Lower leg skin (tissue), 4 donors: Measurements from ENCODE around the gene PMIS2. TPM values are rescaled to one million over a fixed set of nuclear protein-coding genes. Genes with fewer than 3 reads are reported as not detected.
"Not testable (repeated sequence)": the region's sequence is repeated elsewhere in the genome, so short reads cannot be mapped to it uniquely, and the experiment has no call there.

ENCODE experiments used
- DNase-seq, 2 donors: peaks; one replicate each; pipeline ENCODE4 v3.0.0-alpha.2; 2019; ENCODE audit warnings: low spot score in 2 of 2
- H3K4me3 ChIP-seq: fragments of 200-600 bp; sonication (generic); 2 replicates; pipeline ENCODE4 v1.5.1; 2017; ENCODE audit warnings: mild to moderate bottlenecking, low read depth; ENCODE audit not compliant: poor library complexity, severe bottlenecking
- POLR2A ChIP-seq, 2 donors: fragments of 450-650 bp; IDR thresholded peaks; one replicate each; pipeline ENCODE4 v1.6.1; 2016 to 2017; ENCODE audit warnings: antibody characterized with exemption in 2 of 2, mild to moderate bottlenecking in 1 of 2, moderate library complexity in 1 of 2
- WGBS, 2 donors: methylation state at CpG; one replicate each; pipeline ENCODE4 v1.1.5; 2018; 5-methylcytosine and 5-hydroxymethylcytosine counted together
- intact Hi-C: fragments of 100-400 bp; cut with DNase I; formaldehyde crosslinking; loops from one replicate; pipeline ENCODE4 v1.15.0; 2023; ENCODE audit warnings: low total_unique reads
- total RNA-seq, 4 donors: library from RNA; depleted of rRNA; stranded (reverse); fragments of >200 nt; gene quantifications; one replicate each; pipeline ENCODE4 v1.1.0, GENCODE V29; 2016
- TF ChIP-seq, protein P1 (sequence below), 3 donors: fragments of 450-650 bp; IDR thresholded peaks; one replicate each; pipeline ENCODE4 v1.5.1; 2016; ENCODE audit warnings: antibody characterized with exemption in 3 of 3, mild to moderate bottlenecking in 3 of 3, moderate library complexity in 2 of 3

The PMIS2 gene
- total RNA-seq, 4 donors from 2014 or later = not detected

DNA sequence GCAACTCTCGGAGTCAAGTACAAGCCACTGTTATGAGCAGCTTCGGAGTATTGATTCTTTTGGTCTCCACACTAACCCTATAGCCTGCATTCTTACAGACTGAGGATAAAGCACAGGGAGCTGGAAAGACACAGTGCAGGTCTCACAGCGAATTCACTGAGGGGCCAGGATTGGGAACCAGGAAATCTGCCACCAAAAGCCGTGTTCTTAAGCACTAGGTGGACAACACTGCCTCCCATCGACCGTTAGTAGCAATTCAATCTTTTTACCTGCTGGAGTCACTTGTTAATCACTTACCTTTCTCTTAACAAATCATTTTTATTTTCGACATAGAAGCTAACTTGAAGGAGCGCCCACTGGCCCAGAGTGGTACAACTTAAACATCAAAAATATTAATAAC is 6.3 kb downstream of the PMIS2 start:
- DNase-seq = no peak
- 22 to 26% methylated on average over 8 of the region's 8 CpGs for WGBS, 2 donors
- intact Hi-C loops = no loop called here
- H3K4me3 ChIP-seq = no peak overlapping the region
- TF ChIP-seq, protein P1, sequence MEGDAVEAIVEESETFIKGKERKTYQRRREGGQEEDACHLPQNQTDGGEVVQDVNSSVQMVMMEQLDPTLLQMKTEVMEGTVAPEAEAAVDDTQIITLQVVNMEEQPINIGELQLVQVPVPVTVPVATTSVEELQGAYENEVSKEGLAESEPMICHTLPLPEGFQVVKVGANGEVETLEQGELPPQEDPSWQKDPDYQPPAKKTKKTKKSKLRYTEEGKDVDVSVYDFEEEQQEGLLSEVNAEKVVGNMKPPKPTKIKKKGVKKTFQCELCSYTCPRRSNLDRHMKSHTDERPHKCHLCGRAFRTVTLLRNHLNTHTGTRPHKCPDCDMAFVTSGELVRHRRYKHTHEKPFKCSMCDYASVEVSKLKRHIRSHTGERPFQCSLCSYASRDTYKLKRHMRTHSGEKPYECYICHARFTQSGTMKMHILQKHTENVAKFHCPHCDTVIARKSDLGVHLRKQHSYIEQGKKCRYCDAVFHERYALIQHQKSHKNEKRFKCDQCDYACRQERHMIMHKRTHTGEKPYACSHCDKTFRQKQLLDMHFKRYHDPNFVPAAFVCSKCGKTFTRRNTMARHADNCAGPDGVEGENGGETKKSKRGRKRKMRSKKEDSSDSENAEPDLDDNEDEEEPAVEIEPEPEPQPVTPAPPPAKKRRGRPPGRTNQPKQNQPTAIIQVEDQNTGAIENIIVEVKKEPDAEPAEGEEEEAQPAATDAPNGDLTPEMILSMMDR (IDR thresholded peaks at IDR 0.05) = no peak
- TF ChIP-seq POLR2A (IDR thresholded peaks at IDR 0.05) = no peak

DNA sequence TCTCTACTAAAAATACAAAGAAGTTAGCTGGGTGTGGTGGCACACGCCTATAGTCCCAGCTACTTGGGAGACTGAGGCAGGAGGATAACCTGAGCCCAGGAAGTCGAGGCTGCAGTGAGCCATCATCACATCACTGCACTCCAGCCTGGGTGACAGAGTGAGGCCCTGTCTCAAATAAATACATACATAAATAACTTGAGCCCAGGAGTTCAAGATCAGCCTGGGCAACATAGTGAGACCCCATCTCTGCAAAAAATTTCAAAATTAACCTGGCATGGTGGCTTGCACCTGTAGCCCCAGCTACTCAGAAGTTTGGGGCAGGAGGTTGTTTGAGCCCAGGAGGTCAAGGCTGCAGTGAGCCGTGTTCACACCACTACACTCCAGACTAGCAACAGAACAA is 9.1 kb downstream of the PMIS2 start:
- intact Hi-C loops, H3K4me3 ChIP-seq, DNase-seq: not testable (repeated sequence)
- 65 to 72% methylated on average over 3 of the region's 3 CpGs for WGBS, 2 donors

DNA sequence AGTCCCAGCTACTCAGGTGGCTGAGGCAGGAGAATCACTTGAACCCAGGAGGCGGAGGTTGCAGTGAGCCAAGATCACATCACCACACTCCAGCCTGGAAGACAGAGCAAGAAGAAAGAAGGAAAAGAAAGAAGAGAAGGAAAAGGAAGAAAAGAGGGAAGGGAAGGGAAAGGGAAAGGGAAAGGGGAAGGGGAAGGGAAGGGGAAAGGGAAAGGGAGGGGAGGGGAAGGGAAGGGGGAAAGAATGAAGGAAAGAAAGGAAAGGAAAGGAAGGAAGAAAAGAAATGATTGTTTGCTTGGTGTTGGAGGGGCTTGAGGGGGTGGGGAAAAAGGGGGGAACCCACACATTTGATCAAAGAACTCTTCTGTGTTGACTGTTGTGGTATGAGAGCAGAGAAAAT is 10.0 kb downstream of the PMIS2 start:
- no peak for DNase-seq
- no peak for TF ChIP-seq POLR2A (IDR thresholded peaks at IDR 0.05)
- TF ChIP-seq, protein P1 (IDR thresholded peaks at IDR 0.05) = no peak
- 93 to 100% methylated on average over 1 of the region's 1 CpG for WGBS, 2 donors
- intact Hi-C loops = no loop called here
- no peak overlapping the region for H3K4me3 ChIP-seq

DNA sequence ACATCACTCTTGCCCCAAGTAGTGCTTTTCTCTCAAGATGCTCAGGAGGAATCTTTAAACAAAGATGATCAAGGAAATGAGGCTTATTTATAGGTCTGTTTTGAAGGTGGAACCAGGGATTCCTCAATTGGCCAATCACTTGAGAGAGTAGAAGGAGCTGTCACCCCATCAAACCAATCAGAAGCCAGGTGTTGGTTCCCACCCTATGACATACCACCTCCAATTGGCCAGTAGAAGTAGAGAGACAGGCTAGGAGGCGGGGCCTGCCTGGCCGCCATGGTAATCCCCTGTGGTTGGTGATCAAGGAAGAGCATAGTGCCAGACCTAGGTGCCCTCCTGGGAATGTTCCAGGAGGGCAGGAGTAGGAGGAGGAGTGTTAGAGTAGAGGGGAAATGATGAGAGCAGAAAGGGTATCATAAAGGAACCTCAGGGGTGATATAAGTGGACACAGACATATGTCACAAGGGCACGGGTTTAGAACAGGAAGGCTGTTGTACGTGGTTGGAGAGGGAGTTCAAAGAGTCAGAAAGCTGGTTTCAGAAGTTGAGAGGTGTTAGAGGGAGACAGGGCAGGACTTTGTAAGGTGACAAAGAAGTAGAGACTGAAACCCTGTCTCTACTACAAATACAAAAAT is 10.5 kb downstream of the PMIS2 start:
- DNase-seq = no peak
- no peak overlapping the region for H3K4me3 ChIP-seq
- TF ChIP-seq, protein P1 (IDR thresholded peaks at IDR 0.05) = no peak
- intact Hi-C loops = no loop called here
- WGBS, 2 donors = 71 to 77% methylated on average over 4 of the region's 4 CpGs

DNA sequence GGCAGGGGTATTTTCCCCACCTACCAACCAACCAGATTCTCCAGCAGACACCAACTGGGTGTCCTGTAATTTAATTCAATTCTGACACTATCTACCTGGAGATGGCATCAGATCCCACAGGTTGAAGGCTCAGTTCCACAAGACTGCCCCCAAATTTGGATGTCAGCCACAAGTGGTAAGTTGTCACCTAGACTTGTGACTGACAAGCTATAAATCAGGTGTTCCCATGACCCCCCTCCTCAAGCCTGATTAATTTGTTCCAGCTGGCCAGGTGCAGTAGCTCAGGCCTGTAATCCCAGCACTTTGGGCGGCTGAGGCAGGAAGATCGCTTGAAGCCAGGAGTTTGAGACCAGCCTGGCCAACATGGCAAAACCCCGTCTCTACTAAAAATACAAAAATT is 16.0 kb downstream of the PMIS2 start:
- 90% methylated on average over 3 of the region's 3 CpGs for WGBS, 2 donors
- no peak overlapping the region for H3K4me3 ChIP-seq
- no peak for DNase-seq
- intact Hi-C loops = no loop called here
- TF ChIP-seq, protein P1 (IDR thresholded peaks at IDR 0.05) = no peak
- TF ChIP-seq POLR2A (IDR thresholded peaks at IDR 0.05) = no peak

DNA sequence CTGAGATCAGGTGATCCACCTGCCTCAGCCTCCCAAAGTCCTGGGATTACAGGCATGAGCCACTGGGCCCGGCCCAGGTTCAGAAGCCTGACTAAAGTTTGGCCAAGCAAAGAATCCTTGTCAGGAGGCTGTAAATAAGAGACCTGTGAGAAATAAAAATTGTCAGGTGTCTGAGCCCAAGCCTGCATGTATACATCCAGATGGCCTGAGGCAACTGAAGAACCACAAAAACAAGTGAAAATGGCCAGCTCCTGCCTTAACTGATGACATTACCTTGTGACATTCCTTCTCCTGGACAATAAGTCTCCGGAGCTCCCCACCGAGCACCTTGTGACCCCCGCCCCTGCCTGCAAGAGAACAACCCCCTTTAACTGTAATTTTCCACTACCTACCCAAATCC is 18.5 kb downstream of the PMIS2 start:
- H3K4me3 ChIP-seq, intact Hi-C loops, DNase-seq: not testable (repeated sequence)
- WGBS, 2 donors = 79% methylated on average over 4 of the region's 4 CpGs

DNA sequence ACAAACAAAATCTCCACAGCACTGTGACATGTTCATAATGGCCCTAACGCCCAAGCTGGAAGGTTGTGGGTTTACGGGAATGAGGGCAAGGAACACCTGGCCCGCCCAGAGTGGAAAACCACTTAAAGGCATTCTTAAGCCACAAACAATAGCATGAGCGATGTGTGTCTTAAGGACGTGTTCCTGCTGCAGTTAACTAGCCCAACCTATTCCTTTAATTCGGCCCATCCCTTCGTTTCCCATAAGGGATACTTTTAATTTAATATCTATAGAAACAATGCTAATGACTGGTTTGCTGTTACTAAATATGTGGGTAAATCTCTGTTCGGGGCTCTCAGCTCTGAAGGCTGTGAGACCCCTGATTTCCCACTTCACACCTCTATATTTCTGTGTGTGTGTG is 21.2 kb downstream of the PMIS2 start:
- WGBS, 2 donors = 88% methylated on average over 8 of the region's 8 CpGs
- DNase-seq, H3K4me3 ChIP-seq, intact Hi-C loops: not testable (repeated sequence)
